Activated T-helper 1 cell treated with anti-CD3 and anti-CD28 coated beads, Interleukin-12 subunit alpha, Interleukin-12 subunit beta, Interleukin-2, Interleukin-4 antibody, amounts not matched to agents 30 ng/mL and 10 ng/mL and 1 ng/mL, durations not matched to agents 14 hours and 24 hours and 36 hours (primary cell): ENCODE measurements around the gene NACC1. TPM values are rescaled to one million over a fixed set of nuclear protein-coding genes. Genes with fewer than 3 reads are reported as not detected.

Experiments used
- DNase-seq: peaks from one replicate; pipeline ENCODE4 v3.0.0; 2021; ENCODE audit warnings: low spot score
- H3K27ac Mint-ChIP-seq: one replicate; pipeline ENCODE4 v1.8.0; 2021; ENCODE audit warnings: mild to moderate bottlenecking, mixed read lengths
- H3K27me3 Mint-ChIP-seq: one replicate; pipeline ENCODE4 v1.8.0; 2022; ENCODE audit warnings: mild to moderate bottlenecking, moderate library complexity, mixed read lengths; ENCODE audit not compliant: insufficient read depth
- H3K36me3 Mint-ChIP-seq: one replicate; pipeline ENCODE4 v1.8.0; 2021; ENCODE audit warnings: low read depth, mixed read lengths
- H3K4me1 Mint-ChIP-seq: one replicate; pipeline ENCODE4 v1.8.0; 2021; ENCODE audit warnings: low read depth, mixed read lengths
- H3K4me3 Mint-ChIP-seq: one replicate; pipeline ENCODE4 v1.8.0; 2021; ENCODE audit warnings: mild to moderate bottlenecking, moderate library complexity, mixed read lengths
- H3K9me3 Mint-ChIP-seq: one replicate; pipeline ENCODE4 v1.8.0; 2021; ENCODE audit warnings: mixed read lengths
- intact Hi-C: fragments of 100-400 bp; cut with micrococcal nuclease; formaldehyde crosslinking; loops from one replicate; pipeline ENCODE4 v1.15.1; 2024
- total RNA-seq: library from RNA; stranded (reverse); gene quantifications from 2 replicates; pipeline ENCODE4 v1.2.3, GENCODE V29; 2022

The NACC1 gene
- total RNA-seq, 1 donor from 2014 or later: 124 TPM

GRCh38 chr19:13091400-13092157, 26.5 kb upstream of the NACC1 start:
- intact Hi-C loops: no loop called here
- Mint-ChIP-seq H3K27ac (no peak overlapping the region), H3K4me1 (peaks cover 7% of the 10 kb centered on the region), H3K27me3 (peaks cover 10% of the 10 kb centered on the region), H3K4me3 (no peak overlapping the region), H3K9me3 (no peaks in the 10 kb centered on the region), H3K36me3 (peaks cover 1% of the 10 kb centered on the region)
- DNase-seq: no peak

GRCh38 chr19:13092158-13092543, 25.9 kb upstream of the NACC1 start:
- H3K27ac Mint-ChIP-seq: no peak overlapping the region
- H3K4me1 Mint-ChIP-seq: peaks cover 11% of the 10 kb centered on the region
- intact Hi-C loops: no loop called here
- H3K27me3 Mint-ChIP-seq: peaks cover 13% of the 10 kb centered on the region
- DNase-seq: no peak
- no peaks in the 10 kb centered on the region for H3K9me3 Mint-ChIP-seq
- no peak overlapping the region for H3K4me3 Mint-ChIP-seq
- H3K36me3 Mint-ChIP-seq: peaks cover 1% of the 10 kb centered on the region

GRCh38 chr19:13092606-13093235, 25.3 kb upstream of the NACC1 start:
- H3K4me3 Mint-ChIP-seq: no peak overlapping the region
- peaks cover 1% of the 10 kb centered on the region for H3K36me3 Mint-ChIP-seq
- no peaks in the 10 kb centered on the region for H3K9me3 Mint-ChIP-seq
- intact Hi-C loops: loop anchor here (1.0 kb wide), 3 partner anchors 31 to 127 kb away; no protein-coding TSS in a partner anchor
- no peak for DNase-seq
- no peak overlapping the region for H3K27ac Mint-ChIP-seq
- peaks cover 15% of the 10 kb centered on the region for H3K27me3 Mint-ChIP-seq
- H3K4me1 Mint-ChIP-seq: peaks cover 12% of the 10 kb centered on the region

GRCh38 chr19:13093407-13094105, 24.5 kb upstream of the NACC1 start:
- peaks cover 1% of the 10 kb centered on the region for H3K36me3 Mint-ChIP-seq
- intact Hi-C loops: loop anchor here (1.0 kb wide), 4 partner anchors 32 to 128 kb away; no protein-coding TSS in a partner anchor
- H3K4me1 Mint-ChIP-seq: peaks cover 12% of the 10 kb centered on the region
- peak; percentile 63 for DNase-seq
- peaks cover 19% of the 10 kb centered on the region for H3K27me3 Mint-ChIP-seq
- no peak overlapping the region for H3K4me3 Mint-ChIP-seq
- H3K9me3 Mint-ChIP-seq: no peaks in the 10 kb centered on the region
- H3K27ac Mint-ChIP-seq: no peak overlapping the region

GRCh38 chr19:13094106-13094504, 24.0 kb upstream of the NACC1 start:
- Mint-ChIP-seq H3K27ac (no peak overlapping the region), H3K36me3 (peaks cover 1% of the 10 kb centered on the region), H3K9me3 (no peaks in the 10 kb centered on the region), H3K4me1 (peaks cover 12% of the 10 kb centered on the region), H3K27me3 (peaks cover 21% of the 10 kb centered on the region), H3K4me3 (no peak overlapping the region)
- no peak for DNase-seq
- intact Hi-C loops: loop anchor here (1.0 kb wide), 1 partner anchor 116 kb away; no protein-coding TSS in a partner anchor

- no peaks in the 10 kb centered on the region for H3K9me3 Mint-ChIP-seq
- H3K4me1 Mint-ChIP-seq: peaks cover 15% of the 10 kb centered on the region
- intact Hi-C loops: loop anchor here (1.0 to 5.0 kb wide), 2 partner anchors 117 to 258 kb away; partner anchors contain the start of gene MAST1
- no peak overlapping the region for H3K27ac Mint-ChIP-seq
- no peak for DNase-seq
- H3K4me3 Mint-ChIP-seq: no peak overlapping the region
- peaks cover 22% of the 10 kb centered on the region for H3K27me3 Mint-ChIP-seq
- peaks cover 2% of the 10 kb centered on the region for H3K36me3 Mint-ChIP-seq
Observed at GRCh38 chr19:13094771-13095392, 23.2 kb upstream of the NACC1 start.

- DNase-seq: no peak
- peaks cover 20% of the 10 kb centered on the region for H3K4me1 Mint-ChIP-seq
- H3K27ac Mint-ChIP-seq: no peak overlapping the region
- no peaks in the 10 kb centered on the region for H3K9me3 Mint-ChIP-seq
- peaks cover 6% of the 10 kb centered on the region for H3K36me3 Mint-ChIP-seq
- peaks cover 22% of the 10 kb centered on the region for H3K27me3 Mint-ChIP-seq
- no peak overlapping the region for H3K4me3 Mint-ChIP-seq
- intact Hi-C loops: loop anchor here (5.0 kb wide), 1 partner anchor 258 kb away; the partner anchor contains the start of gene MAST1
Observed at GRCh38 chr19:13095393-13095784, 22.7 kb upstream of the NACC1 start.

GRCh38 chr19:13095934-13096927, 21.8 kb upstream of the NACC1 start:
- H3K36me3 Mint-ChIP-seq: peaks cover 6% of the 10 kb centered on the region
- peaks cover 22% of the 10 kb centered on the region for H3K27me3 Mint-ChIP-seq
- H3K4me1 Mint-ChIP-seq: peaks cover 21% of the 10 kb centered on the region
- DNase-seq: no peak
- peak overlapping the region; percentile 71 for H3K4me3 Mint-ChIP-seq
- intact Hi-C loops: loop anchor here (5.0 kb wide), 1 partner anchor 259 kb away; the partner anchor contains the start of gene MAST1
- no peaks in the 10 kb centered on the region for H3K9me3 Mint-ChIP-seq
- peak overlapping the region; percentile 73 for H3K27ac Mint-ChIP-seq

GRCh38 chr19:13097033-13097462, 21.0 kb upstream of the NACC1 start:
- Mint-ChIP-seq H3K27me3 (peaks cover 22% of the 10 kb centered on the region), H3K4me1 (peaks cover 21% of the 10 kb centered on the region), H3K27ac (peak overlapping the region; percentile 59), H3K36me3 (peaks cover 6% of the 10 kb centered on the region), H3K9me3 (no peaks in the 10 kb centered on the region), H3K4me3 (peak overlapping the region; percentile 72)
- intact Hi-C loops: loop anchor here (1.0 to 5.0 kb wide), 2 partner anchors 84 to 260 kb away; partner anchors contain the start of gene MAST1
- no peak for DNase-seq

- DNase-seq: no peak
- H3K4me3 Mint-ChIP-seq: peak overlapping the region; percentile 76
- intact Hi-C loops: loop anchor here (1.0 to 5.0 kb wide), 2 partner anchors 84 to 260 kb away; partner anchors contain the start of gene MAST1
- H3K4me1 Mint-ChIP-seq: peaks cover 21% of the 10 kb centered on the region
- peaks cover 6% of the 10 kb centered on the region for H3K36me3 Mint-ChIP-seq
- H3K9me3 Mint-ChIP-seq: no peaks in the 10 kb centered on the region
- H3K27me3 Mint-ChIP-seq: peaks cover 22% of the 10 kb centered on the region
- H3K27ac Mint-ChIP-seq: no peak overlapping the region
Observed at GRCh38 chr19:13097463-13098258, 20.4 kb upstream of the NACC1 start.
